Germinal center (tissue), 1 donor: ENCODE measurements around the gene SCTR.
"Not testable (repeated sequence)": the region's sequence is repeated elsewhere in the genome, so short reads cannot be mapped to it uniquely, and the experiment has no call there.

Source experiments
- DNase-seq: peaks from one replicate; pipeline ENCODE4 v3.0.0; 2012; ENCODE audit warnings: mixed read lengths, low spot score

SCTR gene

DNA sequence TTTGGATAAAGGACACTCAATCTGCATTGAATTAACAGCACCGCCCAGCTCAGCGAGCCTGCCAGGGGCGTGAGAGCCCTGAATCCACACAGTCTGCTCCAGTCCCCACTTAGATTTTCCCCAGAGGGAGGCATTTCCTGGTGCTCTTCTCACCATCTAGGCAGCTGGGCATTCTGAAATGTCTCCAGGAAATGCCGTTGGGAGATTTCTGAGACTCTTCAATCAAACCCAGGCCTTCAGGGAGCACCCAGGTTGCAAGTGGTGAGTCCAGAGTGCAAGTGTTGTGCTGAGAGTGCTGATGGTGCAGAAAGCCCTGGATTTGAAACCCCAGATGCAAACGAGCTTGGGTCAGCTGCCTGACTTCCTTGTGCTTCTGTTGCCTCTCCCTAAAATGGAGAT lies 116.1 kb downstream of the SCTR start:
- no peak for DNase-seq

DNA sequence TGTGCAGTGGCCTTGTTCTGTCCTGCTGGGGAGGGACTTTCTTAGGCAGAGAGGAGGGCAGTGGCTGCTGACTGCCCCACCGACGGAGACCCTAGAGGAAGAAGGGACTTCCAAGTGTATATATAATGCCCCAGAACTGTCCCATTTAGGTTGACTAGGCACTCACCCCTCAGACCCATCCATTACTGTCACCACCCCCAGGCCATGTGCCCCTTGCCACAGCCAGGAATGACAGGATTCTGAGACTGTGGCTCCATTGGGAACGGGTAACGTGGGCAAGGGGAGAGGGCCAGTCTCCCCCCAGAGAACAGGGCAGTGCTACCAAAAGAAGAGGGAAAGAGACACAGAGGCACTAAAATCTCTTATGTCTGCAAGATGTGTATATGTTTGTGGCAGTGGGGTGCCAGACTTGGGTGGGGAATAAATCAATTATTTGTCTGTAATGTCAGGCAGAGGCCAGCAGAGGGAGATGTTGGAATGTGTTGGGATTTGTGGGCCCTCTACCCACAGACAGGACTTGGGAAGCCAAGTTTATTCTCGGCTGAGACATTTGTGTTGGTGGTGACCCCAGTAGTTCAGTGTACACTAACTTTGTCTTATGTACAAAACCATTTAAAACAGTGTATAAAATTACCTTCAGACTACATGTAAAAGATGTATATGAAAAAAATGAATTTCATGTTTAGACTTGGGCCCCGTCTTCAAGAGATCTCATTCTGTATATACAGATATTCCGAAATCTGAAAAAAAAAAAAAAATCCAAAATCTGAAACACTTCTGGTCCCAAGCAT lies 116.7 kb downstream of the SCTR start:
- DNase-seq, result peak; percentile 62

DNA sequence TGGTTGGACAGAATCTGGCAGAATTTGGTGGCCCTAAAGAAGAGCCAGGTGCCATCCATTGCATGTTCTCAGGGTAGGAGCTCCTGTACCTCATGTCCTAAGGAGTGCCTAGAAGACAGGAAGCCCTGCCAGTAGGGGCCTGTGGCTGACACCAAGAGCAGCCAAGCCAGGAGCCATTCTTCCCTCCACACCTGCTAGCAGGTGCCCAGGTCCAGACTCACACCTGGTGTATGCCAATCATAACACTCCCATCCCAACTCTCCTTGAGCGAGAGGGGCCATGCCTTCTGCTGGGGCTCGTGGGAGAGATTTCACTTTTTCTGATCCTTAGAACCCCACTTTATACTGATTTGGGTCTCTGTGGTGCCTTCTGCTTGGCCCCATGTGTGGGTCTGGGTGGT lies 119.1 kb downstream of the SCTR start:
- DNase-seq, result no peak

DNA sequence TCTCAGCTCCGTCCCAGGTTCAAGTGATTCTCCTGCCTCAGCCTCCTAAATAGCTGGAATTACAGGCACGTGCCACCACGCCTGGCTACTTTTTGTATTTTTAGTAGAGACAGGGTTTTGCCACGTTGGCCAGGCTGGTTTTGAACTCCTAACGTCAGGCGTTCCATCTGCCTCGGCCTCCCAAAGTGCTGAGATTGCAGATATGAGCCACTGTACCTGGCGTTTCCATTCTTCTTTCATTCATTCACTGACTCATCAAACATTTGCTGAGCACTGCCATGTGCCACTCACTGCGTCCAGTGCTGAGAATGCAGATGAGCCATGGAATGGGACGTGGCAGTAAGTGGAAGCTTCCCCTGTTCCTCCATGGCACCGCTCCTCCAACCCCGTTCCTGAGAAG lies 120.7 kb downstream of the SCTR start:
- DNase-seq, result not testable (repeated sequence)

DNA sequence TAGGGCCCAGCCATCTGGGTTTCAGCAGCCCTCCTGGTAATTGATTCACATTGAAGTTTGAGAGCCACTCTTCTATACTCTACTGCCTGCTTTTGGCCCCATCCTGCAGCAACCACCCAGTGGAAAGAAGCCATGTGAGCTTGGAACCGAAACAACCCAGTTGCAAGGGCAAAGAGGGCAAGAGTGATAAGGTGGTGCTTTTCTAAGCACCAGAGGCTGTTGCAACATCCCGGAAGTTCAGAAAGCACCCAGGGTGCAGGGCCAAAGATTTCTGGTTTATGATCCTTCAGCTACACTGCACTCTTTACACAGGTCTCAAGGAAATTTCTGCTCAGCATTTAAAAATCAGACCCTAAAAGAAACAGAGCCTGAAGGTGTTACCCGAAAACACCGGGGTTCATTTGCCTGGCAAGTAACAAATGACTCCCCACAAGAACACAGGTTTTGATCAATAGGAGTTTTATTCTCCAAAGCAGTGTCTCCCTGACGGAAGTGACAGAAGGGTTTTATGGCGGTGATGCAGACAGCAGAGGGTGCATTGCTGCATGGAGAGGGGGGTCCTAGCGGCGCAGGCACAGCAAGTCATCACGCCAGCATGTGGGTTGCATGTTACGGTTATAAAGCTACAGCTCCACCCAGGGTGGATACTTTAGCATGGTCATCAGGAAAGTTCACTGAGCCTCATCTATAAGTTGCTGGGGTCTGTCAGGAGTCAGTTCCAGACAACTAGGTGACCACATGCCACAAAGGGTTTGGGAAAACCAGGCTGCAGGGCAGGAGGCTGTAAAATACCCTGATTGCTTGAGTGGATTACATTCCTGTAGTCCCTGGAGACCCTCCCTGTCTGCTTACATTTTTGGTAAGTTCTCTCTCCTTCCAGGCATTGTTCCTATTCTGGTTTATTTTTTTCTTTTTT lies 121.4 kb downstream of the SCTR start:
- no peak for DNase-seq

DNA sequence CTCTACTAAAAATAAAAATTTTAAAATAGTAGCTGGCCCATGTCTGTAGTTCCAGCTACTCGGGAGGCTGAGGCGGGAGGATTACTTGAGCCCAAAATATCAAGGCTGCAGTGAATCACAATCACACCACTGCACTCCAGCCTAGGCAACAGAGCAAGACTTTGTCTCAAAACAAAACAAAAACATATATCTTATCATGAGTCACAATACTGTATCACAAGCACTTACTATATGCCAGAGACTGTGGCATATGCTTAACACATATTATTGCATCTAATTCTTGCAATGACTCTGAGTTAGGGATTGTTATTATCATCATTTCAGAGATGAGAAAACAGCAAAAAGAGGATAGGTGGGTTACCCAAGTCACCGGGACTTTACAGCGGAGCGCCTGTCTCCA lies 122.2 kb downstream of the SCTR start:
- DNase-seq, result no peak

DNA sequence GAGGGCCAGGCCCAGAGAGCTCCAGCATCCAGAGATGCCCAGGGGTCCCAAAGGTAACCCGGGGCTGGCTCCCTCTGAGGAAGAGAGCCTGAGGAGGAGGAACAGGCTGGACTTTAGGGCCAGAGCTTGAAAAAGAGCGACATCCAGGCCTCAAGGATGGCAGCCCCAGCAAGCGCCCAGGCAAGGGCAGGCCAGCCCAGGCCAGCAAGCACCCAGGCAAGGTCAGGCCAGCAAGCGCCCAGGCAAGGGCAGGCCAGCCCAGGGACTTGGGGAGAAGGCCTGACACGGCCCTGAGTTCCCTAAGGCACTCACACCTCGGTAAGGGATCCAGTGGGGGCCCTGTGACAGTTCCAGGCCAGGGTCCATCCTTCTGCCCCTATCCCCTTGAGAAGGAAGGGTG lies 127.1 kb downstream of the SCTR start:
- DNase-seq, result no peak

DNA sequence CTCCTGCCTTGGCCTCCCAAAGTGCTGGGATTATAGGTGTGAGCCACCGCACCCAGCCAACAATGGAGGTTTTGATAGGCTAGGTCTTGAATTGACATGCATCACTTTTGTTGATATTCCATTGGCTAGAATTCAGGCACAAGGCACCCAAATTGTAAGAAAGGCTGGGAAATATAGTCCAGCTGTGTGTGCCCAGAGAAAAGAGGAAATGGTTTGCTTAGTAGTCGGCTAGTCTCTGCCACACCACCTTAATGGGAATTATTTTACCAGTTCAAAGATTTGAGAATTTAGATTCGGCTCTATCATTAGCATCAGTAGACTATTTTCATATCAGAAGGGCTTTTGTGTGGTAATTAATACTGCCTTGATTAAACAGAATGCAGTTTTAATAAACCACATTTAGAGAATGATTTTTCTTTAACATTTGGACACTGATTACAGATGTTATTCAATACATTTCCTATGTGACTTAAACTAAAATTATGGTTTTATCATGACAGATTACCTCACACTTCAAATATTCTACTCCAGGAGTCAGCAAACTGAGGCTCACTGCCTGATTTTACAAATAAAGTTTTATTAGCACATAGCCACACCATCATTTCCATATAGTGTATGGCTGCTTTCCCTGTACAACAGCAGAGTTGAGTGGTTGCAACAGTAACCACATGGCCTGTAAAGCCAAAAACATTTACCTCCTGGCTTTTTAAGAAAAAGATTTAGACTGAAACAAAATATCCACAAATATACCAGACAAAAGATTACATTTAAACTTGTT lies 130.1 kb downstream of the SCTR start:
- no peak for DNase-seq
